MV-4-11 (cell line): ENCODE data around the gene ZNF12.
A peak's percentile ranks its signal among the peaks of the same experiment; 100 is the strongest.
"Not testable (repeated sequence)": the region's sequence is repeated elsewhere in the genome, so short reads cannot be mapped to it uniquely, and the experiment has no call there.

Experiments
- DNase-seq: peaks from one replicate; lab custom pipeline; 2025; lab: John Stamatoyannopoulos, UW

The ZNF12 gene

GRCh38 chr7:6706666-6707407 is at the start of gene ZNF12:
Gene ZNF12 (minus strand): TSS chr7:6706947. CDS start chr7:6705173, 1,774 bp downstream.
- DNase-seq: peak; percentile 94

- DNase-seq: not testable (repeated sequence)
These were observed 47.2 kb upstream of the ZNF12 start, which contains the start of gene RSPH10B2 for GRCh38 chr7:6753964-6754363. Gene RSPH10B2 (plus strand): TSS chr7:6754103. CDS start chr7:6757678, 3,575 bp downstream.

- not testable (repeated sequence) for DNase-seq
These were observed 43.4 kb upstream of the ZNF12 start for GRCh38 chr7:6750173-6750572.

- not testable (repeated sequence) for DNase-seq
These were observed 42.6 kb upstream of the ZNF12 start for GRCh38 chr7:6749335-6749734.

GRCh38 chr7:6744410-6745100 is 37.8 kb upstream of the ZNF12 start:
- not testable (repeated sequence) for DNase-seq

- not testable (repeated sequence) for DNase-seq
These were observed 31.7 kb upstream of the ZNF12 start for GRCh38 chr7:6738415-6738814.

GRCh38 chr7:6730343-6730633 is 23.5 kb upstream of the ZNF12 start:
- no peak for DNase-seq

- peak; percentile 93 for DNase-seq
These were observed 23.0 kb upstream of the ZNF12 start for GRCh38 chr7:6729492-6730342.

GRCh38 chr7:6728893-6729491 is 22.2 kb upstream of the ZNF12 start:
- not testable (repeated sequence) for DNase-seq

GRCh38 chr7:6727663-6728062 is 20.9 kb upstream of the ZNF12 start:
- no peak for DNase-seq

GRCh38 chr7:6726341-6726740 is 19.6 kb upstream of the ZNF12 start:
- DNase-seq: not testable (repeated sequence)

GRCh38 chr7:6725003-6725402 is 18.3 kb upstream of the ZNF12 start:
- DNase-seq: peak; percentile 90

- DNase-seq: not testable (repeated sequence)
These were observed 17.6 kb upstream of the ZNF12 start for GRCh38 chr7:6724351-6724750.

GRCh38 chr7:6718124-6718523 is 11.4 kb upstream of the ZNF12 start:
- no peak for DNase-seq

- DNase-seq: not testable (repeated sequence)
These were observed 9.2 kb upstream of the ZNF12 start for GRCh38 chr7:6715898-6716297.

GRCh38 chr7:6714360-6714759 is 7.6 kb upstream of the ZNF12 start:
- no peak for DNase-seq

GRCh38 chr7:6709808-6710207 is 3.1 kb upstream of the ZNF12 start:
- DNase-seq: peak; percentile 17

- no peak for DNase-seq
These were observed 1.6 kb upstream of the ZNF12 start for GRCh38 chr7:6708304-6708703.

- no peak for DNase-seq
These were observed 635 bp downstream of the ZNF12 start for GRCh38 chr7:6705959-6706665.

GRCh38 chr7:6701860-6702259 is 4.9 kb downstream of the ZNF12 start:
- DNase-seq: no peak

GRCh38 chr7:6700793-6701192 is 6.0 kb downstream of the ZNF12 start:
- DNase-seq: no peak
